Measurements from ENCODE around the gene DPRX. TPM values are rescaled to one million over a fixed set of nuclear protein-coding genes. Genes with fewer than 3 reads are reported as not detected.

DPRX gene
- polyA plus RNA-seq (ENCODE audit: insufficient read length in 3 of 3), result not detected
- long read RNA-seq, donor 1, result 0 reads
- long read RNA-seq, donor 2, result 0 reads
- long read RNA-seq, donor 3, result 0 reads
- long read RNA-seq, donor 4, result 0 reads
- long read RNA-seq, donor 5, result 0 reads
- long read RNA-seq, donor 6, result 0 reads
- long read RNA-seq, donor 7, result 0 reads
- long read RNA-seq, donor 8, result 0 reads
- long read RNA-seq, donor 9, result 0 reads
- long read RNA-seq, donor 10, result 0 reads
- long read RNA-seq, donor 11, result 0 reads
- long read RNA-seq, donor 12, result 0 reads
- long read RNA-seq, donor 13, result 0 reads
- long read RNA-seq, donor 14, result 0 reads
- long read RNA-seq, donor 15, result 0 reads
- long read RNA-seq, donor 16, result 0 reads

- DNase-seq, result no peak
Observed at GRCh38 chr19:53631949-53632407, at the start of gene DPRX. Gene DPRX (plus strand): TSS chr19:53631999. CDS start chr19:53632107, 108 bp downstream.

GRCh38 chr19:53583181-53583580 lies 48.6 kb upstream of the DPRX start:
- no peak for DNase-seq

DNA sequence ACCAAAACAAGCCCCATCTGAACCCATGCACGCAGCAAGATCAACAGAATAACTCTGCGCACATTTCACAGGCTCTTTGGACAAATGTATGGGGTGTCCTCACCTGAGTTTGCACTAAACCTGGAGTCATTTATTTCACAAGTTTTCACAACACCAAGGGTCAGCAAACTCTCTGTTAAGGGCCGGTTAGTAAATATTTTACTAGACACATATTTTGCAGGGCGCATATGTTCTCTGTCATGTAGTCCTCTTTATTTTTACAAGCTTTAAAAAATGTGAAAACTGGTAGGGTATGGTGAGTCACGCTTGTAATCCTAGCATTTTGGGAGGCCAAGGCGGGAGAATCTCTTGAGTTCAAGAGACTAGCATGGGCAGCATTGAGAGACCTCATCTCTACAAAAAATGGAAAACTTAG lies 45.5 kb upstream of the DPRX start:
- DNase-seq, result no peak

- DNase-seq, result no peak
Observed at GRCh38 chr19:53594811-53595509, 36.8 kb upstream of the DPRX start.

DNA sequence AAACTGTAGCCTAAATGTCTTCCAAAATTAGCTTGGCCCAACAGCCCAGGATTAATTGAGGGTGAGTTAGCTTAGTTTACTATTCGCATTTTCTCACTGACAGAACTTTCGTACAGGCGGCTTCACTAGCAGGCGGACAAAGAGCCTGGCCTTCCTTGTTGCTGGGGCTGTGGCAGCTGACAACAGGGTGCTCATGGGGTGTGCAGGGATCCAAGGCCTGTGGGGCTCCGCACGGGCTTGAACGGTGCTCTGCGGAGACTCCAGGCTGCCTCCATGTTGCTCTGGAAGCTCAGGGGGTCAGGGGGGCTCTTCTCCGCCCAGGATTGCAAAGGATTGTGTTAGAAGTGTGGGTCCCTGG lies 36.3 kb upstream of the DPRX start:
- DNase-seq, result no peak

DNA sequence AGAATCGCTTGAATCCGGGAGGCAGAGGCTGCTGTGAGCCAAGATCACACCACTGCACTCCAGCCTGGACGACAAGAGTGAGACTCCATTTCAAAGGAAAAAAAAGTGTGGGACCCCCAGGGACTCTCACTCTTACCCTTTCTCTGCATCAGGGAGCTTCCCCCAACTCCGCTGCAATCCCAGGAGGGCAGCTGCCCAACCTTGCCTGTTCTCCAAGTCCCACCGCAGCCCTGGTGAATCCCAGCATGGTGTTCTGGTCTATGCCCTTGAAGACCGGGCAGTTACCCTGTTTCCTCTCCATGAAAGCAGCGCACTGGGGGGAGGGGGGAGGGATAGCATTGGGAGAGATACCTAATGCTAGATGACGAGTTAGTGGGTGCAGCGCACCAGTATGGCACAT lies 35.7 kb upstream of the DPRX start:
- DNase-seq, result no peak

DNA sequence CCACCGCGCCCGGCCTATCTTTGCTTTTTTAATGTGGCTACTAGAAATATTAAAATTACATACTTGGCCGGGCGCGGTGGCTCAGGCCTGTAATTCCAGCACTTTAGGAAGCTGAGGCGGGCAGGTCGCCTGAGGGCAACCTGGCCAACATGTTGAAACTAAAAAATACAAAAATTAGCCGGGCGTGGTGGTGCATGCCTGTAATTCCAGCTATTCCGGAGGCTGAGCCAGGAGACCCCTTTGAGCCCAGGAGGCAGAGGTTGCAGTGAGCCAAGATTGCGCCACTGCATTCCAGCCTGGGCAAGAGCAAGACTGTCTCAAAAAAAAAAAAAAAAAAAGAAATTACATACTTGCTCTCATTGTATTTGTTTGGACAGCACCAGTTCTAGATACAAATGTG lies 34.8 kb upstream of the DPRX start:
- no peak for DNase-seq

DNA sequence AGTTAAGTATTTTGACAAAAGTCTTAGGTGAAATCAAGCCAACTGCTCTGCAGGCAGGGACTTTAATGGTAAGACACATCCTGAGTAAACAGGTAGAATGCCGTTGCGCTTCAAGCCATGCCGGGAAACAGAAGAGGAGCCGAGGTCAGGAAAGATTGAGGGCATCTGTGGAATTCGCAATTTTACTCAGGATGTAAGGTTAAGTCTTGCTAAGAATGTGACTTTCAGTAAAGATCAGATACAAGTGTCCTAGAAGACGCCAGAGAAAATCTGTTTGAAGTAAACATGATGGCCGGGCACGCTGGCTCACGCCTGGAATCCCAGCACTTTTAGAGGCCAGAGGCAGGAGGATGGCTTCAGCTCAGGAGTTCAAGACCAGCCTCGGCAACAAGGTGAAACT lies 33.4 kb upstream of the DPRX start:
- no peak for DNase-seq

GRCh38 chr19:53600217-53600616 lies 31.6 kb upstream of the DPRX start:
- no peak for DNase-seq

DNA sequence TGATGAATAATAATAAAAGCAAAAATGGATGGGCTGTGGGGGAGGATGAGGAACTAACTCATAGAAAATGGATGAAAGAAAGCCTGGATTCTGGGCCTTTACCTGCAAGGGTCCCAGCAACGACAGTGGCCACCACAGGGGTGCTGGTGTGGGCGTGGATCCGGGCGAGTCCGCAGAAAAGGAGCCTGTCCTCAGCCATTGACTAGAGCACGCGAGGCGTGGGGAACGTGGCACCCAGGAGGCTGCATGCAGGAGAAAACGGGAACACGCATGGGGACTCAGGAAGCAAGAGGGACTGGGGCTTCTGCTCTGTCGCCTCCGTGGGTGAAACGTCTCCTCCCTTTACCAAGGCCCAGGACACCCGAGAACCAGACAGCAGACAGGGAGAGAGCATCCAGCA lies 25.8 kb upstream of the DPRX start:
- no peak for DNase-seq

DNA sequence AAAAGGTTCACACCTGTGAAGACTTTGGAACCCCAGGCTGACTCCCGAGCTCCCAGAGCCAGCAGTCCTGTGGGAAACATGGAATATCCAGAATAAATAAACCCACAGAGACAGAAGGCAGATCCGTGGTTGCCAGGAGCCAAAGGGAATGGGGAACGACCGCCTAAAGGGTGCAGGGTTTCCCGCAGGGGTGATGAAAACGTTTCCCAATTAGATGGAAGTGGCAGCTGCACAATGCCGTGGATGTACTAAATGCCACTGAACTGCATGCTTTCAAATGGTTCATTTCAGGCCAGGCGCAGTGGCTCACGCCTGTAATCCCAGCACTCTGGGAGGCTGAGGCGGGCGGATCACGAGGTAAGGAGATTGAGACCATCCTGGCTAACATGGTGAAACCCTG lies 23.4 kb upstream of the DPRX start:
- no peak for DNase-seq

DNA sequence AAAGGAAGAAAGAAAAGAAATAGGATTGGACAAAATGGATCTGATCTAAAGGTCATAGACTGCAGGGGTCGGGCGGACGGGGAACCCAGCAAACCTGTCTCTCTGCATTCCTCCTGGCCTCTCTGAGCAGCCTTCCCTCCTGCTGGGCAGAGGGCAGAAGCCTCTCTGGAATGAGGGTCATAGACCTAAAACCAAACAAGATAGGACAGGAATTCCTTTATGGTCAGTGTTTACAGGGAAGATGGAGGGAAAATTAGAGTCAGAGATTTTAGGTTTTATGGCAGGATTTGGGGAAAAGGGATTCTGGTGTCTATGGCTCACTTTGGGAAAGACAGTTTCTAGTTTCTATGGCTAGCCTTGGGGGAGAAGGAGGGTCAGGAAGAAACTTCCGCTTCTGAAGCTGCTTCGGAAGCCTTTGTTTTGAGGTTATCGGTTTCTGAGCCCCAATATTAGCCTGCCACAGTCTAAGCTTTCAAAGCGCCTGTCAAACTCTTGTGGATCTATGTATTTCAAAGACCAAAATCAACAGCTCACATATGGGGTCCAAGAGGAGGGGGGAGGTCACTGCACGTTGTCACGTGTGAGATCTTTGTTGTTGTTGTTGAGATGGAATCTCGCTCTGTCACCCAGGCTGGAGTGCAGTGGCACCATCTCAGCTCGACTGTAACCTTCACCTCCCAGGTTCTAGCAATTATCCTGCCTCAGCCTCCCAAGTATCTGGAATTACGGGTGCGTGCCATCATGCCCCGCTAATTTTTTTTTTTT lies 18.9 kb upstream of the DPRX start:
- no peak for DNase-seq

DNA sequence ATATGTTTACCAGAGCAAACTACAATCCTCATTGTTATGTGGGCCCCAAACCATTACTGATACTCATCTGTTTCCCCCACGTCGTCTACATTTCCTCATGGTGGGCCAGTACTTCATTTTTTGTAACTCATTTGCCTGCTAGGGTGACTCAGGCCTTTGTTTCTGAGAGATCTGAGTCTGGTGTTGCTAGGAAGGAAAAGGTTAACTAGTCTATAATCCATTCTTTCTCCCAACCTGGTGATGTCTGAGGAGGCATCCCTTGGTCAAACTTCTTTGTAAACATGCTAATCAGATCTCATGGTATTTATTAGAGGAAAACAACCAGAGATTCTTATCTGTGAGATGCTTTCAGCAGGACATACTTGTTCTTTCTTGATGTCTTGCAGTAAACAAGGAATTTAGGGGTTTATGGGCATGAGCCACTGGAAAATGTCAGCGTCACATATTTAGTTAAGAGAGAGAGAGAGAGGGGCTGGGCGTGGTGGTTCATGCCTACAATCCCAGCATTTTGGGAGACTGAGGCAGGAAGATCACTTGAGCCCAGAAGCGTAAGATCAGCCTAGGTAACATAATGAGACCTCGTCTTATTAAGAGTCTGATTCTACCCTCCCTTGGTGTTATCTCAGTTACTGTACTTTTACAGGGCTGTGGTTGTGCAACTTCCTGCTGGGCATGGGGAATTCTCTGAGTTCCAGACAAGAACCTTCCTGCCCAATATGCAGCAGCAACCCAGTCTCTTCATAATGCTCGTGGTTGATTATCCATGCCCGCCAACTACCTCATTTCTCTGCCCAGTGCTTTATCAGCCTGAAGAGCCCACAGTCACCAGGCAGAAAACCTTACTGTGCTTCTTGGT lies 9.7 kb upstream of the DPRX start:
- DNase-seq, result no peak

DNA sequence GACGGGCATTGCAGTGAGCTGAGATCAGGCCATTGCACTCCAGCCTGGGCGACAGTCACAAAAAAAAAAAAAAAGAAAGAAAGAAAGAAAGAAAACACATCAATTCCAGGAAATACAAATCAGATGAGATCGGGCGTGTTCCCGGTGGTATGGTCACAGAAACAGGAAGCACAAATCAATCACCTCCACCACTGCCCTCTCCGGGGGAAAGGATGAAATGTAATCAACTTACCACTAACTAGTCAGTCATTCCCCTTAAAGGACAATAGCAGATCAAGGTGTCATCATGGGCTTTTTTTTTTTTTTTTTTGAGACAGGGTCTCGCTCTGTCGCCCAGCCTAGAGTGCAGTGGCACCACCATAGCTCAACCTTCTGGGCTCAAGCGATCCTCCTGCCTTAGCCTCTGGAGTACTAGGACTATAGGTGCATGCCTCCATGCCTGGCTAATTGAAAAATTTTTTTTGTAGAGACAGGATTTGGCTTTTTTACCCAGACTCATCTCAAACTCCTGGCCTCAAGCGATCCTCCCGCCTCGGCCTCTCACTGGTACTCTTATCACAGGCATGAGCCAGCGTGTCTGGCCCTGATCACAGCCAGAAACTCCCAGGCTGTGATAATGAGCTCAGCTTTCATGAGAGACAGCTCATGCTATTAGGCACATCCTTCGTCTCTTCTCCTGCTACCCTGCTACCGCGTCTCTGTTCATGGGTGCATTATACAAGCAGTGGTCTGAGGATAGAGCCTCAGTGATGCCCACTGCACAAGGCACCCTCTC lies 6.8 kb upstream of the DPRX start:
- no peak for DNase-seq

DNA sequence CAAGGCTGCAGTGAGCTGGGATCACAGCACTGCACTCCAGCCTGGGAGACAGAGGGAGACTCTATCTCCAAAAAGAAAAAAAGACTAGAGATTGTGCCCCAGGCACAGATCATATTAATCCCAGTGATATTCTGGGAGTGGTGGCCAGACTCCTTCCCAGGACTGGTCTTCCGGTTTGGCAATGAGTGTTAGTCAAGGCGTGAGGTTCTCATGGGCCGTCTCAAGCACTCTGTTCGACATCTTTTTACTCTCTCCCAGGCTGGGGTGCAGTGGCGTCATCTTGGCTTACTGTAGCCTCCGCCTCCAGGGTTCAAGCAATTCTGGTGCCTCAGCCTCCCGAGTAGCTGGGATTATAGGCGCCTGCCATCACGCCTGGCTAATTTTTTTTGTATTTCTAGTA lies 5.3 kb upstream of the DPRX start:
- DNase-seq, result no peak

DNA sequence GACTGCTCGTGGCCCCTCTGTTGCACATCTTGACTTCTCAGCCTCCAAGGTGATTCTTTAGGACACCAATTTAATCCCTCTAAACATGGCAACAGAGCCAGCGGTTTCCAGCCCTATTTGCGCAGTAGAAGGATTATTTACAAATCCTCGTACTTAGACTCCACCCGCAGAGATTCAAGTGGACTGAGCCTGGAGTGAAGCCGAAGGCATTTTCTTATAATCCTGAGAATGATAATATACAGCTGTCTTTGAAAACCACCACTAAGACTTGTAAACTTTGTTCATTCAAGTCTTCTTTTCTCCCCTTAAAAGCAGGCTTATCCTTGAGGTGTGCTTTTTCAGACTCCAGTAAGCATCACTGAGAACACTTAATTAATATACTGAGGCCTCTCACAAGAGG lies 4.8 kb upstream of the DPRX start:
- no peak for DNase-seq

DNA sequence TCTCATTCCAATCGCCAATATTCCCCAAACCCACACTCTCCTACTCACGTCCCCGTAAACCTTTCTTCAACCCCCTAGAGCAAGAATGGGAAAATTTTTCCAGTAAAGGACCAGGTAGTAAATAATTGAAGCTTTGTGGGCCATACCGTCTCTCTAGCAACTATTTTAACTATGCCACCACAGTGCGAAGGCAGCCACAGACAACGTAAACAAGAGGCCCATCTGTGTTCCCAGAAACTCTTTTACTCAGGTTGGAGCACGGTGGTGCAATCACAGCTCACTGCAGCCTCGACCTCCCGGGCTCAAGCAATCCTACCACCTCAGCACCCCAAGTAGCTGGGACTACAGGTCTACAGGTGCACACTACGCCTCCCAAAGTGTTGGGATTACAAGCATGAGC lies 3.0 kb downstream of the DPRX start:
- DNase-seq, result no peak

DNA sequence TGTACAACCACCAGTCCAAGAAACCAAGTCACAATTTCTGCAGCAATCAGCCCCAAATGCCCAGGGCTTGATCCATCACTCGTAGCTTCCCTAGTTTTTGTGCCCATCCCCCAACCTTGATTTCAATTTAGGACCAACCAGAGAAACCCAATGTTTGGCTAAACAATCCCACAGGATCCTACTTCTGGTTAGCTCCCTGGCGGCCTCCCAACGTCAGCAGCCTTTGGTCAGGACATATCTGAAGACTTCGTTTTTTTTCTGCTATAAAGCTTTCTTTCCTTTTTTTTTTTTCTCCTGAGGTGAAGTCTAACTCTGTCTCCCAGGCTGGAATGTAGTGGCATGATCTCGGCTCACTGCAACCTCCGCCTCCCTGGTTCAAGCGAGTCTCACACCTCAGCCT lies 7.7 kb downstream of the DPRX start:
- no peak for DNase-seq

DNA sequence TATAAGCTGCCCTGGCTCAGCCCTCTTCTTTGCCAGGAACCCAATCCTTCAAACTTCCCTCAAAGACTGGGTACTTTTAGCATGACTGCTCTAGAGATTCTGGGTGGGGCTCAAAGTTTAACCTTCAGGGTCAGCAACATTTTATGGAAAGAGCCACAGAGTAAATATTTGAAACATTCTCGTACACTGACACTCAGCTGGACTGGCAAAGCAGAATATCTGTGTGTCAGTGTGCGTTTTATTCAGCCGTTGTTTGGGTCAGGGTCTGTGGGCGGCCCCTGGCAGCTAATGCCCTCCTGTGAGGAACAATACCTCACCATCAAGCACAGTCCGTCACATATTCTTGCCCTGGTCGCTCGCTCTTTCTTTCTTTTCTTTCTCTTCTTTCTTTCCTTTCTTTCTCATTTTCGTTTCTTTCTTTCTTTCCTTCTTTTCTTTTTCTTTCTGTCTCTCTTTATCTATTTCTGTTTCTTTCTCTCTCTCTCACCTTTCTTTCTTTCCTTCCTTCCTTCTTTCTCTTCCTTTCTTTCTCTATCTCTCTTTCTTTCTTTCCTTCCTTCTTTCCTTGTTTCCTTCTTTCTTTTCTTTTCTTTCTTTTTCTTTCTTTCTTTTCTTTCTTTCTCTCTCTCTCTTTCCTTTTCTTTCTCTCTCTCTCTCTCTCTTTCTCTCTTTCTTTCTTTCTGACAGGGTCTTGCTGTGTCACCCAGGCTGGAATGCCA lies 10.7 kb downstream of the DPRX start:
- DNase-seq, result no peak

DNA sequence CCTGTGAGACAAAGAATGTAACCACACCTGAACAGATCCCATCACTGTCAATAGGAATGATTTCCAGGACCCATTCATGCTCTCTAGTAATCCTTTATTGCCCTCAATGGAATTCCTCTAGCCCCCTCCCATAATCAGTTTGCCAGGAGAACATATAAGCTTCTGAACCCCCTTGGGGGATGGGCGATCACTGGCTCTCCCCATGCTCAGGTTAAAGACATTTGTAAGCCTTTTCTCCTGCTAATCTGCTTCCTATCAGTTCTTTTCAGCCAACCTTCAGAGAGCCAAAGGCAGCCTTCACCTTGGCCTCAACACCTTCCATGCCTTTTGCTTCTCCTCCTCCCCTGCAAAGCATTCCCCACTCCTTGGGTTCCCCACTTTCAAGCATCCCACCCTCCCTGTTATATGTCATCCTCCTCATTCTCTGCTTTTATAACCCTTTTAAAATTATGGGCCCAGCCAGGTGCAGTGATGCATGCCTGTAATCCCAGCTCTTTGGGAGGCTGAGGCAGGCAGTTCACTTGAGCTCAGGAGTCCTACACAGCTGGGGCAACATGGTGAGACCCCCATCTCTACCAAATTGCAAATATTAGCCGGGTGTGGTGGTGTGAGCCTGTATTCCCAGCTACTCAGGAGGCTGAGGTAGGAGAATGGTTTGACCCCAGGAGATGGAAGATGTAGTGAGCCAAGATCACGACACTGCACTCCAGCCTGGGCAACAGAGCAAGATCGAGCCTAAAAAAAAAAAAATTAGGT lies 12.4 kb downstream of the DPRX start:
- DNase-seq, result no peak
